ENCODE data around the gene F11.

GRCh38 chr4:186221624-186222023 lies 44.4 kb upstream of the F11 start:
- TF ChIP-seq NFYB (IDR thresholded peaks at IDR 0.05; ENCODE audit: extremely low read depth, insufficient read length) (no peak), MCM3 (IDR thresholded peaks at IDR 0.05) (no peak), TCF7 (IDR thresholded peaks at IDR 0.05; ENCODE audit: borderline replicate concordance) (no peak), RNF219 (CRISPR knock-in tag; IDR thresholded peaks at IDR 0.05) (no peak), TGIF2 (CRISPR knock-in tag; IDR thresholded peaks at IDR 0.05) (no peak), NFRKB (IDR thresholded peaks at IDR 0.05; ENCODE audit: low read depth) (no peak)
